Epithelial cell of esophagus (primary cell): Measurements from ENCODE around the gene ZNF205.

Source experiments
- DNase-seq: peaks from one replicate; pipeline ENCODE4 v3.0.0; 2010; ENCODE audit warnings: low read depth
- H3K4me3 ChIP-seq: 2 replicates; pipeline ENCODE4 v1.5.1; 2011; ENCODE audit warnings: mild to moderate bottlenecking, low read length, control low read depth
- TF ChIP-seq, protein P1 (sequence below): IDR thresholded peaks from 2 replicates; pipeline ENCODE4 v1.5.1; 2011; ENCODE audit warnings: low read depth, mild to moderate bottlenecking, low read length, control low read depth, inconsistent platforms; ENCODE audit not compliant: insufficient read depth; ENCODE audit errors: missing control alignments

ZNF205 gene

DNA sequence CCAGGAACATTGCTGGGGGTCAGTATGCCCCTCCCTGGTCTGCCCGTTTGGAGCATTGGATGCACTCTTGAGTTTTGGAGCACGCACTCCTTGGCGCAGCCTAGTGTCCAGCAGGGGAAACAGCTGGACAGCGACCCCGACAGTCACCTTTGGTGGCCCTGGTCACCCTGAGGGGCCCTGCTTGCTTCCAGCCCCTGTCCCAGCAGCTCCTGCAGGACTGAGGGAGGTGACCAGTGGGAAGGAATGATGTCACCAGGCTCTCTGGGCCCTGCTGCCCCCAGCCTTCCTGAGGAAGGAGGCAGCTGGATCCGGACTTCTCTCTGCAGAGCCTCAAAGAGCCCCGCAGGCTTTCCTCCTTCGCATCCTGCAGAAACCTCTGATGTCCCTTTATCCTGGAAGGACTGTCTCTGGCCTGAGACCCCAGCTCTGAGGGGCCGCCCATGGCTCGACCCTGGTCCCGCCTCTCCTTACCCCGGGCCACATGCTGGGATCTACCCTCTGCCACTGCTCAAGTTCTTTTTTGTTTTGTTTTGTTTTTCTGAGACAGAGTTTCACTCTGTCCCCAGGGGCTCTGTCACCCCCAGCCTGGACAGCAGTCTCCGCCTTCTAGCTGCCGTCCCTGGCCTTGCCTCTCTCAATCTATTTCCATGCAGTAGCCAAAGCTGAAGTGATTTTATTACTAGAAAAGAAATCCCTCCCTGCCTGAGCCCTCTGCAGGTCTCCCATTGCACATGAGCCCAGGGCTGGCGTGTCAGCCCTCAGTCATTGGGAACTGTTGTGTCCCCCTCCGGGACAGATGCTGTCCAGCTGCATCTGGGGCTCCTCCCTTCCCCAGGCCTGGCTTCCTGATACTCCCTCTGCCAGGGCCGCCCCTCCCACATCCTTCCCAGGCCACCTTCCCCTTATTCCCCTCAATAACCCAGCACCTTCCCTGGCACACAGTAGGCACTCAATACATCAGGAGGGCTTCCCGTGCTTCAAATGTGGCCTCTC lies 24.8 kb upstream of the ZNF205 start:
- no peak for DNase-seq
- H3K4me3 ChIP-seq = no peak overlapping the region

DNA sequence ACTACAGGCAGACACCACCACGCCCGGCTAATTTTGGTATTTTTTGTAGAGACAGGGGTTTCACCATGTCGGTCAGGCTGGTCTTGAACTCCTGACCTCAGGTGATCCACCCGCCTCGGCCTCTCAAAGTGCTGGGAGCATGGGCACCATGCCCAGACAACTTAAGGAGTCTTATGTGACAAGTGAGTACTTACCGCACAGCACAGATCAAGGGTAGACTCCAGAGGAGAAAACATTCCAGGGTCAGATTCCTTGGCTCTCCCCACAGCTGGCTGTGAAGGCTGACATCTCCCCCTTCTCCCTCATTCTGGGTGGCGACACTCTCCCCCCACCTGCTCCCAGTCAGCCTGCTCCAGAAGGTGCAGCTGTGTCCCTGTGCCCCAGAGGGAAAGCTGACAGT lies 23.9 kb upstream of the ZNF205 start:
- DNase-seq = no peak
- TF ChIP-seq, protein P1, sequence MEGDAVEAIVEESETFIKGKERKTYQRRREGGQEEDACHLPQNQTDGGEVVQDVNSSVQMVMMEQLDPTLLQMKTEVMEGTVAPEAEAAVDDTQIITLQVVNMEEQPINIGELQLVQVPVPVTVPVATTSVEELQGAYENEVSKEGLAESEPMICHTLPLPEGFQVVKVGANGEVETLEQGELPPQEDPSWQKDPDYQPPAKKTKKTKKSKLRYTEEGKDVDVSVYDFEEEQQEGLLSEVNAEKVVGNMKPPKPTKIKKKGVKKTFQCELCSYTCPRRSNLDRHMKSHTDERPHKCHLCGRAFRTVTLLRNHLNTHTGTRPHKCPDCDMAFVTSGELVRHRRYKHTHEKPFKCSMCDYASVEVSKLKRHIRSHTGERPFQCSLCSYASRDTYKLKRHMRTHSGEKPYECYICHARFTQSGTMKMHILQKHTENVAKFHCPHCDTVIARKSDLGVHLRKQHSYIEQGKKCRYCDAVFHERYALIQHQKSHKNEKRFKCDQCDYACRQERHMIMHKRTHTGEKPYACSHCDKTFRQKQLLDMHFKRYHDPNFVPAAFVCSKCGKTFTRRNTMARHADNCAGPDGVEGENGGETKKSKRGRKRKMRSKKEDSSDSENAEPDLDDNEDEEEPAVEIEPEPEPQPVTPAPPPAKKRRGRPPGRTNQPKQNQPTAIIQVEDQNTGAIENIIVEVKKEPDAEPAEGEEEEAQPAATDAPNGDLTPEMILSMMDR = no peak
- H3K4me3 ChIP-seq = no peak overlapping the region

More for the DNA sequence above, 24.8 kb upstream of the ZNF205 start:
- TF ChIP-seq, protein P1 = no peak

DNA sequence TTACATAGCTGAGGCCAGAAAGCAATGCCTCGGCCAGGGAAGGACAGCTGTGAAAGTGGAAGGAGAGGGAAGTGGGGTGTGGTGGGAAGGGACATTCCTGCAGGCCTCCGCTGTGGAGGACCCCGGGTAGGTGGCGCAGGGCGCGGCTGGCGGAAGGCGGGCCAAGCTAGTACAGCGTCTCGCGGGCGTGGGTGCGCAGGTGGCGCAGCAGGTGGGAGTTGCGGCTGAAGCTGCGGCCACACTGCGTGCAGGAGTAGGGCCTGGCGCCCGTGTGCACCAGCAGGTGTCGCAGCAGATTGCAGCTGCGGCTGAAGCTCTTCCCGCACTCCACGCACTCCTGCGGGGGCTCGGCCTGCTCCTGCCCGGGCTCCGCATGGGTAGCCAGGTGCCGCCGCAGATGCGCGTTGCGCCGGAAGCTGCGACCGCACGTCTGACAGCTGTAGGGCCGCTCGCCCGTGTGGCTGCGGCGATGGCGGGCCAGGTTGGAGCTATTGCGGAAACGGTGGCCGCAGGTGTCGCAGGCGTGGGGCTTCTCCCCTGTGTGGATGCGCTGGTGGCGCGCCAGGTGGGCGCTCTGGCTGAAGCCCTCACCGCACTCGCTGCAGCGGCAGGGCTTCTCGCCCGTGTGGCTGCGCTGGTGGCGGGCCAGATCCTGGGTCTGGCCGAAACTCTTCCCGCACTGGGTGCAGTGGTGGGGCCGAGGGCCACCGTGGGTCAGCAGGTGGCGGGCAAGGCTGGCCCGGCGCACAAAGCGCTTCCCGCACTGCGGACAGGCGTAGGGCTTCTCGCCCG lies 23.3 kb upstream of the ZNF205 start:
- TF ChIP-seq, protein P1 = no peak
- DNase-seq = no peak
- H3K4me3 ChIP-seq = no peak overlapping the region

DNA sequence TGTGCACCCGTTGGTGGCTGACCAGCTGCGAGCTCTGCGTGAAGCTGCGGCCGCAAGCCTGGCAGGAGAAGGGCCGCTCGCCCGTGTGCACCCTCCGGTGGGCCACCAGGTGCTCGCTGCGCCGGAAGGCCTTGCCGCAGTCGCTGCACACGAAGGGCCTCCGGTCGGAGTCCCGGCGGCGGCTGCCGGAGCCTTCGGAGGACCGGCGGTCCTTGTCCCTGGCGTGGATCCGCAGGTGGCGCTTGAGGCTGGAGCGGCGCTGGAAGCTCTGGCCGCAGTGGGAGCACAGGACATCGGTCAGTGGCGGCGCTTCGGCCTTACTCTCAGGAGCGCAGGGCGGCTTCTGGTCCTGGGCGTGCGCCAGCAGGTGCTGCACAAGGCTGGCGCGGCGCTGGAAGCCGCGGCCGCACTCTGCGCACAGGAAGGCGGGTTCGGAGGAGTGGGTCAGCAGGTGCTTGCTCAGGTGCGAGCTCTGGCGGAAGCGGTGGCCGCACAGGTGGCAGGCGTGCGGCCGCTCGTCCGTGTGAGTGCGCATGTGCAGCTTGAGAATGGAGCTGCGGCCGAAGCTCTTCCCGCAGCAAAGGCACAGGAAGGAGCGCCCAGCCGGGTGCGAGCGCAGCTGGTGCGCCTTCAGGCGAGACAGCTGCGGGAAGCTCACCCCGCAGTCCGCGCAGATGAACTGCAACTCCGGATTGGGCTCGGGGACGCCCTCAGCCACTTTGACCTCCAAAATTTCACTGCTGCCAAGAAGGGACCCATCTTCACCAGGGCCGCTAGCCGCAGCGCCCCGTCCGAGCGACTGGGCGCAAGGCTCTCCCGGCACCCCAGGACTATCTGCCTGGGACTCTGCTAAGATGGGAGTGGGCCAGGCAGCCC lies 22.4 kb upstream of the ZNF205 start:
- DNase-seq = no peak
- no peak overlapping the region for H3K4me3 ChIP-seq
- TF ChIP-seq, protein P1 = no peak

DNA sequence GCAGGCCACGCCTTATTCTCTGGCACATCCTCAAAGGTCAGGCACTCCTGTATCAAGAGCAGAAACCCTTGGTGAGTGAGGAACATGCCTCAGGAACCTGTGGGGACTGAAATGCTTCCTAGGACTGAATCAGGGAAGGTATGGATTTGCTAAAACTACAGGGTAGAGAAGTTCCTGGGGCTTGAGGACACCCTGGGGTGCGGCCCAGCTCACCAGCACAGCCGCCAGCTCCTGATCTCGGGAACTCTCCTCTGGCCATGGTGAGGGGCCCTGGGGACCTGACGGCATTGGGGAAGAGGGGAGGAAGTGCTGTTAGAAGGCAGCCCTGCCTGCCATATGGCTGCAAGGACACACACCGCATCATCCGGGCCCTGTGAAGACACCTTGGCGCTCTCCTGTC lies 20.8 kb upstream of the ZNF205 start:
- TF ChIP-seq, protein P1 = no peak
- no peak overlapping the region for H3K4me3 ChIP-seq
- DNase-seq = no peak

DNA sequence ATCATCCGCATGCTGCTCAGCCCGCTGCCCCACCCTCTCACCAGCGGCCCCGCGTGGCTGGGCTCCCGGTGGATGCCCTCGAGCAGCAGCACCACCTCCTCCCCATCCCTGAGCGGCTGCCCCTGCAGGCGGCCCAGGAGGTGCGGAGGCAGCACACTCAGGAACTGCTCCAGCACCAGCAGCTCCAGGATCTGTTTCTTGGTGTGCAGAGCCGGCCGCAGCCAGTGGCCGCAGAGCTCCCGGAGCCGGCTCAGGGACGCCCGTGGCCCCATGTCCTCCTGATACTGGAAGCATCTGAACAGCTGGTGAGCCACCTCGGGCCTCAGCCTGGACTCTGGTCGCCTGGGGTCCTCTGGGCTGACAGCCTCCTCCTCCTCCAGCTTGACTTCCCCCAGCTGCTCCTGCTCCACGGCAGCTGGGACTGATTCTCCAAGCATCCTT lies 19.9 kb upstream of the ZNF205 start:
- TF ChIP-seq, protein P1 = no peak
- H3K4me3 ChIP-seq = no peak overlapping the region

More for the DNA sequence above, 19.9 kb upstream of the ZNF205 start:
- no peak for DNase-seq
